Measurements from ENCODE around the gene ITGB1BP1.

DNA sequence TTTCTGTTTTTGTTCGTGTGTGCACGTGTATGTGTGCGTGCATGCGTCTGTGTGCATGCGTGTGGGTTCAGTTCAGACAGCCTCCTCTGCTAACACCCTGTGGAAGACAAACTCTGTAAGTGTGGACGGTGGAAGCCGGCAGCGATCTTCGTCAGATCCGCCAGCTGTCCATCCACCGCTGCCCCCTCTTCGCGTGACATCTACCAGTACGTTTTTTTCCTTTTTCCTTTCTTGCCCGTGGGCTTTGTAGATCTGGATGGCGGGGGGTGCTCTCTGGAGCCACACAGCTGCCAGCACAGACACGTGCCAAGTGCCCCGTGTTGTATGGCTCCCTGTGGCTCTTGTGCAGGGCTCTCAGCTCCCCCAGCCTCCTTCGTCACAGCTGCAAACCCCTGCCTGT, 32.3 kb downstream of the ITGB1BP1 start:
- TF ChIP-seq POLR2A (IDR thresholded peaks at IDR 0.05; ENCODE audit: low read depth, low read length) (no peak), POLR2AphosphoS5 (IDR thresholded peaks at IDR 0.05; ENCODE audit: low read depth, low read length) (no peak)
